A549 (cell line): ENCODE data around the gene PCDH12. TPM values are rescaled to one million over a fixed set of nuclear protein-coding genes. Genes with fewer than 3 reads are reported as not detected.

ENCODE experiments used
- ATAC-seq, 2 experiments: fragments of 200-7000 bp in 1 of 2; fragments of >200 bp in 1 of 2; cut with Nextera tagmentation in 1 of 2; cut with Tn5 transposase in 1 of 2; 3 replicates each; pipeline versions ENCODE4 v1.8.0 to v1.9.1; 2018 to 2020; ENCODE audit warnings: mild to moderate bottlenecking in 1 of 2, moderate library complexity in 1 of 2
- CTCF ChIA-PET: fragments of 300-600 bp; sonication (Branson Sonifier 250); formaldehyde crosslinking; extraction: SDS; loops from one replicate; lab custom pipeline; 2021; ENCODE audit warnings: antibody characterized with exemption, inconsistent platforms; lab: Yijun Ruan, JAX
- POLR2A ChIA-PET: fragments of 350-600 bp; formaldehyde crosslinking; extraction: SDS; loops from one replicate; lab custom pipeline; 2021; ENCODE audit warnings: antibody characterized with exemption, inconsistent platforms; lab: Yijun Ruan, JAX
- DNase-seq, 2 experiments: peaks; one replicate each; pipeline versions ENCODE4 v3.0.0 to v3.0.0-alpha.2; 2011 to 2016; ENCODE audit warnings: low read depth in 1 of 2, low spot score in 1 of 2
- FAIRE-seq: peaks from 2 replicates; lab custom pipeline; 2011; peaks lifted over from hg19 to GRCh38; lab: Jason Lieb, UNC
- H3K27ac ChIP-seq, 2 experiments: fragments of >200 bp; sonication (Bioruptor Twin); formaldehyde crosslinking; 3 replicates each; pipeline ENCODE4 v1.5.1; 2016 to 2017
- H3K4me1 ChIP-seq: fragments of >200 bp; sonication (Bioruptor Twin); formaldehyde crosslinking; 3 replicates; pipeline ENCODE4 v1.6.1; 2016
- H3K4me2 ChIP-seq: fragments of >200 bp; sonication (Bioruptor Twin); formaldehyde crosslinking; 3 replicates; pipeline ENCODE4 v1.6.1; 2016
- H3K4me3 ChIP-seq: fragments of >200 bp; sonication (Bioruptor Twin); formaldehyde crosslinking; 3 replicates; pipeline ENCODE4 v1.5.1; 2016
- H3K9me3 ChIP-seq: fragments of >200 bp; sonication (Bioruptor Twin); formaldehyde crosslinking; 3 replicates; pipeline ENCODE4 v1.6.1; 2016
- BHLHE40 ChIP-seq: IDR thresholded peaks from 2 replicates; pipeline ENCODE4 v1.6.1; 2012; ENCODE audit warnings: low read depth, low read length, inconsistent platforms
- CBX2 ChIP-seq: fragments of 200-600 bp; sonication (generic); IDR thresholded peaks from 2 replicates; pipeline ENCODE4 v1.6.1; 2016; ENCODE audit warnings: low read depth, mild to moderate bottlenecking, borderline replicate concordance
- CBX8 ChIP-seq: fragments of 200-600 bp; sonication (generic); IDR thresholded peaks from 2 replicates; pipeline ENCODE4 v1.6.1; 2016
- CHD2 ChIP-seq: fragments of 150-350 bp; IDR thresholded peaks from 2 replicates; pipeline ENCODE4 v1.6.1; 2014; ENCODE audit warnings: low read length; ENCODE audit not compliant: partially characterized antibody
- EP300 ChIP-seq, 2 experiments: fragments of >200 bp; sonication (Bioruptor Twin); formaldehyde crosslinking; IDR thresholded peaks; 2 replicates in 1 of 2; 3 replicates in 1 of 2; pipeline ENCODE4 v1.6.1; 2016 to 2017
- FOSB ChIP-seq: fragments of 250-450 bp; sonication (Bioruptor Pico); IDR thresholded peaks from 2 replicates; pipeline ENCODE4 v1.5.0; 2020; ENCODE audit warnings: mild to moderate bottlenecking, moderate library complexity
- FOXS1 ChIP-seq: fragments of 250-450 bp; sonication (Bioruptor Pico); IDR thresholded peaks from 2 replicates; pipeline ENCODE4 v1.5.0; 2020; ENCODE audit warnings: mild to moderate bottlenecking, moderate library complexity
- HOXA7 ChIP-seq: fragments of 250-450 bp; sonication (Bioruptor Pico); IDR thresholded peaks from 2 replicates; pipeline ENCODE4 v1.5.0; 2020; ENCODE audit warnings: mild to moderate bottlenecking, moderate library complexity
- JUNB ChIP-seq: fragments of >200 bp; sonication (Bioruptor Twin); formaldehyde crosslinking; IDR thresholded peaks from 2 replicates; pipeline ENCODE4 v1.6.1; 2016
- KDM1A ChIP-seq: fragments of 200-600 bp; sonication (generic); IDR thresholded peaks from 2 replicates; pipeline ENCODE4 v1.6.1; 2016; ENCODE audit warnings: low read depth, mild to moderate bottlenecking
- POLR2A ChIP-seq: IDR thresholded peaks from 2 replicates; pipeline ENCODE4 v1.6.1; 2012; ENCODE audit warnings: mild to moderate bottlenecking, low read length
- POLR2AphosphoS2 ChIP-seq: conservative IDR thresholded peaks from 2 replicates; pipeline ENCODE4 v1.6.1; 2012; ENCODE audit warnings: low read length, improper control_type of control experiment, inconsistent platforms
- RAD21 ChIP-seq, 2 experiments: fragments of >200 bp in 1 of 2; sonication (Bioruptor Twin) in 1 of 2; formaldehyde crosslinking in 1 of 2; IDR thresholded peaks in 1 of 2; conservative IDR thresholded peaks in 1 of 2; 2 replicates in 1 of 2; 3 replicates in 1 of 2; pipeline ENCODE4 v1.6.1; 2012 to 2018; ENCODE audit warnings: inconsistent platforms in 1 of 2
- RFX5 ChIP-seq: fragments of 450-650 bp; IDR thresholded peaks from 2 replicates; pipeline ENCODE4 v1.7.1; 2014; ENCODE audit warnings: antibody characterized with exemption, mild to moderate bottlenecking, moderate library complexity
- SMC3 ChIP-seq: fragments of >200 bp; sonication (Bioruptor Twin); formaldehyde crosslinking; IDR thresholded peaks from 3 replicates; pipeline ENCODE4 v1.6.1; 2018; ENCODE audit warnings: inconsistent platforms
- TP53 ChIP-seq: fragments of 250-450 bp; sonication (Bioruptor Pico); IDR thresholded peaks from 2 replicates; pipeline ENCODE4 v1.5.0; 2021; ENCODE audit warnings: mild to moderate bottlenecking, moderate library complexity
- ZFP36 ChIP-seq: fragments of 450-650 bp; IDR thresholded peaks from 2 replicates; pipeline ENCODE4 v1.6.1; 2014; ENCODE audit warnings: borderline replicate concordance; ENCODE audit not compliant: partially characterized antibody
- ZSCAN20 ChIP-seq: fragments of 250-450 bp; sonication (Bioruptor Pico); IDR thresholded peaks from 2 replicates; pipeline ENCODE4 v1.8.0; 2022; ENCODE audit warnings: mild to moderate bottlenecking, moderate library complexity
- WGBS: methylation state at CpG from one replicate; pipeline ENCODE4 v1.1.6; 2017; ENCODE audit errors: missing lambda C conversion rate; 5-methylcytosine and 5-hydroxymethylcytosine counted together
- polyA plus RNA-seq, 4 experiments: library from polyadenylated mRNA; depleted of rRNA in 3 of 4; stranded (reverse); fragments of >200 nt; fragmentation: RNase III in 1 of 4; extraction: RNeasy Plus Mini Kit Qiagen cat#74134 plus additional on column Dnase treatment in 1 of 4; gene quantifications; 2 replicates in 3 of 4; 3 replicates in 1 of 4; pipeline ENCODE4 v1.2.3, GENCODE V29; 2011 to 2017
- TF ChIP-seq, protein P1 (sequence below): fragments of >200 bp; sonication (Bioruptor Twin); formaldehyde crosslinking; IDR thresholded peaks from 2 replicates; pipeline ENCODE4 v1.6.1; 2016
- TF ChIP-seq, protein P2 (sequence below): fragments of >200 bp; sonication (Bioruptor Twin); formaldehyde crosslinking; IDR thresholded peaks from 3 replicates; pipeline ENCODE4 v1.5.1; 2016
- TF ChIP-seq, protein P3 (sequence below): fragments of 250-450 bp; sonication (Bioruptor Pico); IDR thresholded peaks from 2 replicates; pipeline ENCODE4 v1.5.0; 2020; ENCODE audit warnings: low read depth, mild to moderate bottlenecking, moderate library complexity
- TF ChIP-seq, protein P4 (sequence below): IDR thresholded peaks from 2 replicates; pipeline ENCODE4 v1.6.1; 2012; ENCODE audit warnings: low read depth, borderline replicate concordance
- TF ChIP-seq, protein P5 (sequence below): fragments of >200 bp; sonication (Bioruptor Twin); formaldehyde crosslinking; IDR thresholded peaks from 3 replicates; pipeline ENCODE4 v1.6.1; 2016
- TF ChIP-seq, protein P6 (sequence below): fragments of 450-650 bp; IDR thresholded peaks from 2 replicates; pipeline ENCODE4 v1.6.1; 2014; ENCODE audit warnings: antibody characterized with exemption

PCDH12 gene
- polyA plus RNA-seq, 2 of the 4 experiments (the other 2 are of a cell fraction): not detected

DNA sequence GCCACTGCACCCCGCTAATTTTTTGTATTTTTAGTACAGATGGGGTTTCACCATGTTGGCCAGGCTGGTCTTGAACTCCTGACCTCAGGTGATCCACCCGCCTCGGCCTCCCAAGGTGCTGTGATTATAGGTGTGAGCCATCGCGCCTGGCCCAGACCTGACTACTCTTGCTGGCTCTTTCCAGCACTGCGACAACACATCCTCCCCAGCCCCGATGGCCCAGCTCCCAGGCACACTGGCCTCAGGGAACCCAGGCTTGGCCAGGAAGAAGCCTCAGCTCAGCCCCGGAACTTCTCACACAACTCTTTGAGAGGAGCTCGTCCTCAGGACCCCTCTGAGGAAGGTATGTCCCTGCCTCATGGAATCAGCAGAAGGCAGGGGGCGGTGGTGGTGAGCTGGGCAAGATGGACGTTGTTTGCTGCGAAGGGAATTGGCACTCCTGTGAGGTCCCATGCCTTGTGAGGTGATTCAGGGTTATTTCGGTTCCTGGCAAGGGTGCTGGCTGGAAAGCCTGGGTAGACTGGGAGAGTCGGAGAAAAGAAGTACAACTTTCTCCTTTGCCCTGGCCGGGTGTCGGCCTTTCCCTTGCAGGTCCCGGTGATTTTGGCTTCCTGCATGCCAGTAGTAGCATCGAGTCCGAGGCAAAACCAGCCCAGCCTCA is 28.5 kb downstream of the PCDH12 start:
- no peak for FAIRE-seq
- Histone ChIP-seq H3K4me2 (no peak overlapping the region), H3K9me3 (no peaks in the 10 kb centered on the region), H3K4me3 (no peak overlapping the region)
- DNase-seq: no peak
- POLR2A ChIA-PET: no interaction called here
- CTCF ChIA-PET: interaction anchor here (1.0 to 2.4 kb wide), 5 partner anchors 9 to 32 kb away, joined by 3 to 8 read pairs (median 4); no protein-coding TSS in a partner anchor
- no peak for ATAC-seq
- TF ChIP-seq SMC3 (no peak), TP53 (CRISPR knock-in tag) (no peak), RAD21 (conservative IDR thresholded peaks at IDR 0.05 in 1 of 2, IDR thresholded peaks at IDR 0.05 in 1 of 2) (no peak), HOXA7 (CRISPR knock-in tag) (no peak), BHLHE40 (no peak)
- TF ChIP-seq, protein P1, sequence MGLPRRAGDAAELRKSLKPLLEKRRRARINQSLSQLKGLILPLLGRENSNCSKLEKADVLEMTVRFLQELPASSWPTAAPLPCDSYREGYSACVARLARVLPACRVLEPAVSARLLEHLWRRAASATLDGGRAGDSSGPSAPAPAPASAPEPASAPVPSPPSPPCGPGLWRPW: no peak
- TF ChIP-seq, all 56 proteins: peak for 0
- Histone ChIP-seq H3K27ac (no peak overlapping the region), H3K4me1 (peaks cover 3% of the 10 kb centered on the region)
- 94% methylated on average over 17 of the region's 19 CpGs for WGBS

DNA sequence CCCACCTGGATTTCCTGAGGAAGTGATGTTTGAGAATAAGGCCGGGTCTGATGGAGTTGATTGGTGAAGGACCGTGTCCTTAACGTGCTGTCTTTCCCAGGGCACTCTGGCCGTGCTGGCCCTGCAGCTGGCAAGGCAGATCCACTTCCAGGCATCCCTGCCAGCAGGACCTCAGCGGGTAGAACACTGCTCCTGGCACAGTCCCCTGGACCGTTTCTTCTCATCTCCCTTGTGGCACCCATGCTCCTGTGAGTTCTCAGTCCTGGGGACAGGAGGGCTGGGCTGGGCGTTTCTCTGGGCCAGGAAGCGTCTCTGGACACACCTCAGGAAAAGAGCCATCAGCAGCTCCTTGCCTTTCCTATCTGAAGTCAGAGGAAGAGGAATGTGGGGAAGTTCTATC is 30.0 kb downstream of the PCDH12 start:
- WGBS: 84% methylated on average over 7 of the region's 8 CpGs
- ChIA-PET POLR2A (no interaction called here), CTCF (interaction anchor here (0.9 kb wide), 1 partner anchor 32 kb away, joined by 3 read pairs; no protein-coding TSS in a partner anchor)
- Histone ChIP-seq H3K27ac (no peak overlapping the region), H3K9me3 (no peaks in the 10 kb centered on the region), H3K4me2 (no peak overlapping the region), H3K4me1 (peaks cover 8% of the 10 kb centered on the region)
- no peak for FAIRE-seq
- no peak for TF ChIP-seq CBX8
- no peak for TF ChIP-seq RAD21 (conservative IDR thresholded peaks at IDR 0.05 in 1 of 2, IDR thresholded peaks at IDR 0.05 in 1 of 2)
- TF ChIP-seq, protein P2, sequence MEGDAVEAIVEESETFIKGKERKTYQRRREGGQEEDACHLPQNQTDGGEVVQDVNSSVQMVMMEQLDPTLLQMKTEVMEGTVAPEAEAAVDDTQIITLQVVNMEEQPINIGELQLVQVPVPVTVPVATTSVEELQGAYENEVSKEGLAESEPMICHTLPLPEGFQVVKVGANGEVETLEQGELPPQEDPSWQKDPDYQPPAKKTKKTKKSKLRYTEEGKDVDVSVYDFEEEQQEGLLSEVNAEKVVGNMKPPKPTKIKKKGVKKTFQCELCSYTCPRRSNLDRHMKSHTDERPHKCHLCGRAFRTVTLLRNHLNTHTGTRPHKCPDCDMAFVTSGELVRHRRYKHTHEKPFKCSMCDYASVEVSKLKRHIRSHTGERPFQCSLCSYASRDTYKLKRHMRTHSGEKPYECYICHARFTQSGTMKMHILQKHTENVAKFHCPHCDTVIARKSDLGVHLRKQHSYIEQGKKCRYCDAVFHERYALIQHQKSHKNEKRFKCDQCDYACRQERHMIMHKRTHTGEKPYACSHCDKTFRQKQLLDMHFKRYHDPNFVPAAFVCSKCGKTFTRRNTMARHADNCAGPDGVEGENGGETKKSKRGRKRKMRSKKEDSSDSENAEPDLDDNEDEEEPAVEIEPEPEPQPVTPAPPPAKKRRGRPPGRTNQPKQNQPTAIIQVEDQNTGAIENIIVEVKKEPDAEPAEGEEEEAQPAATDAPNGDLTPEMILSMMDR: no peak
- TF ChIP-seq, protein P3, sequence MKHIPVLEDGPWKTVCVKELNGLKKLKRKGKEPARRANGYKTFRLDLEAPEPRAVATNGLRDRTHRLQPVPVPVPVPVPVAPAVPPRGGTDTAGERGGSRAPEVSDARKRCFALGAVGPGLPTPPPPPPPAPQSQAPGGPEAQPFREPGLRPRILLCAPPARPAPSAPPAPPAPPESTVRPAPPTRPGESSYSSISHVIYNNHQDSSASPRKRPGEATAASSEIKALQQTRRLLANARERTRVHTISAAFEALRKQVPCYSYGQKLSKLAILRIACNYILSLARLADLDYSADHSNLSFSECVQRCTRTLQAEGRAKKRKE (CRISPR knock-in tag): no peak
- no peak for TF ChIP-seq POLR2AphosphoS2
- no peak for TF ChIP-seq ZSCAN20 (CRISPR knock-in tag)
- TF ChIP-seq CBX2: no peak
- TF ChIP-seq FOSB (CRISPR knock-in tag): no peak
- TF ChIP-seq POLR2A: no peak
- TF ChIP-seq, protein P4, sequence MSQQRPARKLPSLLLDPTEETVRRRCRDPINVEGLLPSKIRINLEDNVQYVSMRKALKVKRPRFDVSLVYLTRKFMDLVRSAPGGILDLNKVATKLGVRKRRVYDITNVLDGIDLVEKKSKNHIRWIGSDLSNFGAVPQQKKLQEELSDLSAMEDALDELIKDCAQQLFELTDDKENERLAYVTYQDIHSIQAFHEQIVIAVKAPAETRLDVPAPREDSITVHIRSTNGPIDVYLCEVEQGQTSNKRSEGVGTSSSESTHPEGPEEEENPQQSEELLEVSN: no peak
- no peak for TF ChIP-seq RFX5
- TF ChIP-seq KDM1A: no peak
- no peak for TF ChIP-seq ZFP36
- TF ChIP-seq JUNB: no peak
- TF ChIP-seq CHD2: no peak
- TF ChIP-seq, protein P5, sequence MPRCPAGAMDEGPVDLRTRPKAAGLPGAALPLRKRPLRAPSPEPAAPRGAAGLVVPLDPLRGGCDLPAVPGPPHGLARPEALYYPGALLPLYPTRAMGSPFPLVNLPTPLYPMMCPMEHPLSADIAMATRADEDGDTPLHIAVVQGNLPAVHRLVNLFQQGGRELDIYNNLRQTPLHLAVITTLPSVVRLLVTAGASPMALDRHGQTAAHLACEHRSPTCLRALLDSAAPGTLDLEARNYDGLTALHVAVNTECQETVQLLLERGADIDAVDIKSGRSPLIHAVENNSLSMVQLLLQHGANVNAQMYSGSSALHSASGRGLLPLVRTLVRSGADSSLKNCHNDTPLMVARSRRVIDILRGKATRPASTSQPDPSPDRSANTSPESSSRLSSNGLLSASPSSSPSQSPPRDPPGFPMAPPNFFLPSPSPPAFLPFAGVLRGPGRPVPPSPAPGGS: no peak
- no peak for TF ChIP-seq FOXS1 (CRISPR knock-in tag)
- TF ChIP-seq EP300 (IDR thresholded peaks at IDR 0.05): no peak
- TF ChIP-seq, protein P6, sequence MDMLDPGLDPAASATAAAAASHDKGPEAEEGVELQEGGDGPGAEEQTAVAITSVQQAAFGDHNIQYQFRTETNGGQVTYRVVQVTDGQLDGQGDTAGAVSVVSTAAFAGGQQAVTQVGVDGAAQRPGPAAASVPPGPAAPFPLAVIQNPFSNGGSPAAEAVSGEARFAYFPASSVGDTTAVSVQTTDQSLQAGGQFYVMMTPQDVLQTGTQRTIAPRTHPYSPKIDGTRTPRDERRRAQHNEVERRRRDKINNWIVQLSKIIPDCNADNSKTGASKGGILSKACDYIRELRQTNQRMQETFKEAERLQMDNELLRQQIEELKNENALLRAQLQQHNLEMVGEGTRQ: no peak
- TF ChIP-seq, all 56 proteins: peak for 0
- DNase-seq (no peak), ATAC-seq (no peak)
- H3K4me3 ChIP-seq: no peak overlapping the region
